ENCODE data around the gene PMS1. TPM values are rescaled to one million over a fixed set of nuclear protein-coding genes. Genes with fewer than 3 reads are reported as not detected.
A peak's percentile ranks its signal among the peaks of the same experiment; 100 is the strongest.

Gene PMS1
- polyA plus RNA-seq, 1 experiment, result 16.3 TPM

GRCh38 chr2:189818249-189819038 is 34.2 kb downstream of the PMS1 start:
- POLR2A ChIA-PET, result no interaction called here
- Histone ChIP-seq H3K4me3 (ENCODE audit: low read depth, low read length) (no peak overlapping the region), H3K27ac (ENCODE audit: low read depth, low read length) (no peak overlapping the region), H3K27me3 (ENCODE audit: control insufficient read depth, insufficient read depth, low read length) (no peaks in the 10 kb centered on the region), H3K9me3 (ENCODE audit: control insufficient read depth, insufficient read depth, low read length) (peaks cover 5% of the 10 kb centered on the region; the same call in 1 of the 2 replicates)
- DNase-seq (ENCODE audit: low read depth, low spot score), result no peak
- CTCF ChIA-PET, result no interaction called here
- no peak for TF ChIP-seq CTCF (IDR thresholded peaks at IDR 0.05; ENCODE audit: low read depth, low read length)

GRCh38 chr2:189819297-189819704 is 35.1 kb downstream of the PMS1 start:
- no peak for DNase-seq (ENCODE audit: low read depth, low spot score)
- Histone ChIP-seq H3K27me3 (ENCODE audit: control insufficient read depth, insufficient read depth, low read length) (no peaks in the 10 kb centered on the region), H3K4me3 (ENCODE audit: low read depth, low read length) (no peak overlapping the region), H3K9me3 (ENCODE audit: control insufficient read depth, insufficient read depth, low read length) (peaks cover 5% of the 10 kb centered on the region; the same call in 1 of the 2 replicates), H3K27ac (ENCODE audit: low read depth, low read length) (no peak overlapping the region)
- CTCF ChIA-PET, result interaction anchor here (0.9 to 1.0 kb wide), 2 partner anchors 17 to 204 kb away, joined by 3 to 4 read pairs; no protein-coding TSS in a partner anchor
- TF ChIP-seq CTCF (IDR thresholded peaks at IDR 0.05; ENCODE audit: low read depth, low read length), result no peak
- POLR2A ChIA-PET, result no interaction called here

GRCh38 chr2:189821953-189822748 is 37.9 kb downstream of the PMS1 start:
- Histone ChIP-seq H3K27me3 (ENCODE audit: control insufficient read depth, insufficient read depth, low read length) (no peaks in the 10 kb centered on the region), H3K9me3 (ENCODE audit: control insufficient read depth, insufficient read depth, low read length) (peaks cover 5% of the 10 kb centered on the region; the same call in 1 of the 2 replicates), H3K4me3 (ENCODE audit: low read depth, low read length) (no peak overlapping the region), H3K27ac (ENCODE audit: low read depth, low read length) (peak overlapping the region; percentile 55)
- ChIA-PET CTCF (no interaction called here), POLR2A (no interaction called here)
- TF ChIP-seq CTCF (IDR thresholded peaks at IDR 0.05; ENCODE audit: low read depth, low read length), result no peak
- peak; percentile 30 for DNase-seq (ENCODE audit: low read depth, low spot score)

GRCh38 chr2:189824694-189825396 is 40.6 kb downstream of the PMS1 start:
- Histone ChIP-seq H3K27ac (ENCODE audit: low read depth, low read length) (no peak overlapping the region), H3K4me3 (ENCODE audit: low read depth, low read length) (no peak overlapping the region), H3K9me3 (ENCODE audit: control insufficient read depth, insufficient read depth, low read length) (peaks cover 5% of the 10 kb centered on the region; the same call in 1 of the 2 replicates), H3K27me3 (ENCODE audit: control insufficient read depth, insufficient read depth, low read length) (no peaks in the 10 kb centered on the region)
- no peak for DNase-seq (ENCODE audit: low read depth, low spot score)
- TF ChIP-seq CTCF (IDR thresholded peaks at IDR 0.05; ENCODE audit: low read depth, low read length), result no peak
- ChIA-PET POLR2A (no interaction called here), CTCF (no interaction called here)

Data from AG04450 (cell line).